DMS 273 (cell line): ENCODE data around the gene SLC29A3.
A peak's percentile ranks its signal among the peaks of the same experiment; 100 is the strongest.

ENCODE experiments used
- DNase-seq: peaks from one replicate; lab custom pipeline; 2025; ENCODE audit not compliant: unreplicated experiment; lab: John Stamatoyannopoulos, UW

The SLC29A3 gene

GRCh38 chr10:71300555-71301370, 18.3 kb upstream of the SLC29A3 start:
- DNase-seq = no peak

- DNase-seq = no peak
These were observed 17.6 kb upstream of the SLC29A3 start for GRCh38 chr10:71301371-71301916.

GRCh38 chr10:71302451-71302850, 16.6 kb upstream of the SLC29A3 start:
- no peak for DNase-seq

GRCh38 chr10:71302874-71303568, 16.0 kb upstream of the SLC29A3 start:
- peak; percentile 85 for DNase-seq

GRCh38 chr10:71303569-71303907, 15.5 kb upstream of the SLC29A3 start:
- no peak for DNase-seq

- DNase-seq = no peak
These were observed 14.1 kb upstream of the SLC29A3 start for GRCh38 chr10:71304914-71305313.

GRCh38 chr10:71306979-71307378, 12.1 kb upstream of the SLC29A3 start:
- DNase-seq = no peak

GRCh38 chr10:71307469-71308085, 11.5 kb upstream of the SLC29A3 start:
- DNase-seq = no peak

GRCh38 chr10:71308244-71308643, 10.8 kb upstream of the SLC29A3 start:
- DNase-seq = no peak

GRCh38 chr10:71308985-71309384, 10.1 kb upstream of the SLC29A3 start:
- no peak for DNase-seq

- no peak for DNase-seq
These were observed 9.1 kb upstream of the SLC29A3 start for GRCh38 chr10:71309919-71310318.

GRCh38 chr10:71312220-71312619, 6.8 kb upstream of the SLC29A3 start:
- no peak for DNase-seq

GRCh38 chr10:71312811-71313789, 6.0 kb upstream of the SLC29A3 start:
- DNase-seq = peak; percentile 94

GRCh38 chr10:71314028-71314693, 4.9 kb upstream of the SLC29A3 start:
- DNase-seq = peak; percentile 78

GRCh38 chr10:71314694-71315225, 4.3 kb upstream of the SLC29A3 start:
- DNase-seq = no peak

GRCh38 chr10:71316056-71316785, 2.8 kb upstream of the SLC29A3 start:
- peak; percentile 13 for DNase-seq

- DNase-seq = peak; percentile 17
These were observed 2.3 kb upstream of the SLC29A3 start for GRCh38 chr10:71316786-71317160.

GRCh38 chr10:71317739-71318138, 1.3 kb upstream of the SLC29A3 start:
- no peak for DNase-seq

- no peak for DNase-seq
These were observed 837 bp downstream of the SLC29A3 start for GRCh38 chr10:71319800-71320392.
